Measurements from ENCODE around the gene AAGAB. TPM values are rescaled to one million over a fixed set of nuclear protein-coding genes. Genes with fewer than 3 reads are reported as not detected.

AAGAB gene
- total and polyA plus RNA-seq, 3 donors from 2014 or later: 36.4 to 40.4 (median 36.6) TPM

DNA sequence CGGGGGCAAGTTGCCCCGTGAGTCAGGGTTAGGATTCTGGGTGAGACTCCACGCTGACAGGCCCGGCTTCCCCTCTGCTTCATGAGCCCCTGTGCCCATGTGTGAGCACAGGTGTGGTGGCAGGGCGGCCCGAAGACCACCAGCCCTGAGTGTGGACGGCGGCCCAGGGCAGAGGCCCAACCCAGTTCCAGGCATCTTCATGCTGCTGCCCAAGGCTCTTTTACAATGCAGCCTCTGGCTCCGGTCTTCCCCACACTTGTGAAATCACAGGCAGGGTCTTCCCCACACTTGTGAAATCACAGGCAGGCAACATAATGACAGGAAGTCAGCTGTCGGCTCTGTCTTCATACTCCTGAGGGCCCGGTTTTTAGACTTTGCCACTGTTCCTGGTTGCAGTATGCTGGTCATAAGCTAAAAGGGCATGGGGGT, 78.8 kb downstream of the AAGAB start:
- DNase-seq: peak; percentile 37
- Histone ChIP-seq H3K9me3 (no peaks in the 10 kb centered on the region), H3K27ac (no peak overlapping the region), H3K27me3 (no peaks in the 10 kb centered on the region), H3K4me1 (no peaks in the 10 kb centered on the region), H3K36me3 (ENCODE audit: low read depth, missing control alignments) (no peaks in the 10 kb centered on the region), H3K4me3 (no peak overlapping the region)
- WGBS, 2 donors: 92% methylated on average over 3 to 11 of the region's 11 CpGs
- TF ChIP-seq, protein P1, sequence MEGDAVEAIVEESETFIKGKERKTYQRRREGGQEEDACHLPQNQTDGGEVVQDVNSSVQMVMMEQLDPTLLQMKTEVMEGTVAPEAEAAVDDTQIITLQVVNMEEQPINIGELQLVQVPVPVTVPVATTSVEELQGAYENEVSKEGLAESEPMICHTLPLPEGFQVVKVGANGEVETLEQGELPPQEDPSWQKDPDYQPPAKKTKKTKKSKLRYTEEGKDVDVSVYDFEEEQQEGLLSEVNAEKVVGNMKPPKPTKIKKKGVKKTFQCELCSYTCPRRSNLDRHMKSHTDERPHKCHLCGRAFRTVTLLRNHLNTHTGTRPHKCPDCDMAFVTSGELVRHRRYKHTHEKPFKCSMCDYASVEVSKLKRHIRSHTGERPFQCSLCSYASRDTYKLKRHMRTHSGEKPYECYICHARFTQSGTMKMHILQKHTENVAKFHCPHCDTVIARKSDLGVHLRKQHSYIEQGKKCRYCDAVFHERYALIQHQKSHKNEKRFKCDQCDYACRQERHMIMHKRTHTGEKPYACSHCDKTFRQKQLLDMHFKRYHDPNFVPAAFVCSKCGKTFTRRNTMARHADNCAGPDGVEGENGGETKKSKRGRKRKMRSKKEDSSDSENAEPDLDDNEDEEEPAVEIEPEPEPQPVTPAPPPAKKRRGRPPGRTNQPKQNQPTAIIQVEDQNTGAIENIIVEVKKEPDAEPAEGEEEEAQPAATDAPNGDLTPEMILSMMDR (IDR thresholded peaks at IDR 0.05): no peak
- no peak for TF ChIP-seq POLR2A (IDR thresholded peaks at IDR 0.05)
- intact Hi-C loops (cut with DNase I; ENCODE audit: low total_unique reads): no loop called here

DNA sequence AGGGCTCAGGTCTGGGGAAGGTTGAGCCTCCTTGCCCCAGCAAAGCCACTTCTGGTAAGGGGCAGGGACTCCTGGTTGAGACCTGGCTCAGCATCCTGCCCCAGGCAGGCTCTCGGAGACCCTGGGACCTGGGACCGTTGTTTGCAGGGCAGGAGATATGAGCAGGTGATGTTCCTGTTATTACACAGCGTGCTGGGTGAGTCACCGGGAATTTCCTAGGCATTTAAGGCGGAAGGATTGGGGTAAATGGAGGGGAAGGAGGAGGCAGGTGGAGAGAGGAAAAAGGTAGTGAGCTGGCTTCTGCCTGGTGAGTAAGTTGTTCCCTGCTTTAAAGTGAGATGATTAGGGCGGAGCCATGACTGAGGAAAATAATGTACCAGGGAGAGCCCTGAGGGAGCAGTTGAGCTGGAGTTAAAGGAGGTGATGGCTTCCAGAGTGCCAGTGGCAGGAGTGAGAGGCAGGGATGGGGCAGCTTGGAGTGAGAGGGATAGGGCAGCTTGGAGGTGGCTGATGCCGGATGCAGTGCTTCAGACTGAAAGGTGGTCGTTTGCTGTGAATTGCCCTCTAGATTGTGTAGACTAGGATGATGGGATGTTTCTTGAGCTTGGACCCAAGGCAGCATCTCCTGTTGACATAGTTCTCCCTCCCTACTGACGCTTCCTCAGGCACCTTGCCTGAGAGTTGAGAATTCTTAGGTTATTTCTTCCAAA, 79.4 kb downstream of the AAGAB start:
- no peaks in the 10 kb centered on the region for H3K27me3 ChIP-seq
- DNase-seq: no peak

DNA sequence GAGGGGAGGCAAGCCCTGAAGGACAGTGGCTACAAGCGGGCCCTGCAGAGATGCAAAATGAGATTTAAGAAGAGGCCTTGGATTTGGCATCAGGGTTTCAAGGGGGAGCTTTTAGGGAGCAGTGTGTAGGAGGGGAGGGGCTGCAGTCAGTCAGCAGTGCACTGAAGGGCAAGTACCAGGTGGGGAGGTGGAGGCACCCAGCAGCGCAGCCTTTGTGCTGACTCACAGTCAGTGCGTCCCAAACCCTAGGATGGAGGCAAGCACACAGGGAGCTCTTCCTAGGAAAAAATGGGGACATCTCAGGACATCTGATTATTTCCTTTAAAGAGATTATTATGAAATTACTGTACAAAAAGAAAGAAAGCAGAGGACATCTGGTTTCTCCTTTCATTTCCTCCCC, 80.0 kb downstream of the AAGAB start:
- intact Hi-C loops (cut with DNase I; ENCODE audit: low total_unique reads): no loop called here
- no peaks in the 10 kb centered on the region for H3K4me1 ChIP-seq

More for the DNA sequence above, 79.4 kb downstream of the AAGAB start:
- Histone ChIP-seq H3K36me3 (ENCODE audit: low read depth, missing control alignments) (no peaks in the 10 kb centered on the region), H3K4me3 (no peak overlapping the region), H3K27ac (no peak overlapping the region), H3K4me1 (no peaks in the 10 kb centered on the region), H3K9me3 (no peaks in the 10 kb centered on the region)
- intact Hi-C loops (cut with DNase I; ENCODE audit: low total_unique reads): no loop called here
- no peak for TF ChIP-seq POLR2A (IDR thresholded peaks at IDR 0.05)
- TF ChIP-seq, protein P1 (IDR thresholded peaks at IDR 0.05): no peak
- WGBS, 2 donors: 90 to 92% methylated on average over 9 of the region's 9 CpGs

DNA sequence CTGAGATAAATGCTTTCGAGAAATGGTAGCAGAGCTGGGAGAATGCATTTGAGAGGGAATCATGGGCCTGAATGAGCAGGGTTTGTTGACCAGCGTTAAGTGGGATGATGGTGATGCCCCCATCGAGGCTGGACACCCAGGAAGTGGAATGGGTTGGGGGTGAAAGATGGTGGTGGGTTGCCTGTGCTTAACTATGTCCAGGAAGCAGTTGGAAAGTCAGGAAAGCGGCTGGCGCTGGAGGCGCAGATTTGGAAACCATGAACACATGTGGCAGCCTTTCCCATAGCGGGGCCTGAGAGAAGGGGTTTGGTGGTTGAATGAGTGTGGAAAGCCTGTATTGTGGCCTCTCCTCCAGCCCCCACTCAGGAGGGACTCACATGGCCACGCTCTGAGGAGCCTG, 80.7 kb downstream of the AAGAB start:
- Histone ChIP-seq H3K36me3 (ENCODE audit: low read depth, missing control alignments) (no peaks in the 10 kb centered on the region), H3K27ac (no peak overlapping the region), H3K9me3 (no peaks in the 10 kb centered on the region), H3K4me1 (no peaks in the 10 kb centered on the region), H3K27me3 (no peaks in the 10 kb centered on the region), H3K4me3 (no peak overlapping the region)
- no peak for DNase-seq
- TF ChIP-seq POLR2A (IDR thresholded peaks at IDR 0.05): no peak
- TF ChIP-seq, protein P1 (IDR thresholded peaks at IDR 0.05): no peak
- WGBS, 2 donors: 95% methylated on average over 8 of the region's 8 CpGs
- intact Hi-C loops (cut with DNase I; ENCODE audit: low total_unique reads): no loop called here

More for the DNA sequence above, 80.0 kb downstream of the AAGAB start:
- DNase-seq: no peak
- no peaks in the 10 kb centered on the region for H3K36me3 ChIP-seq (ENCODE audit: low read depth, missing control alignments)
- no peak overlapping the region for H3K27ac ChIP-seq
- H3K27me3 ChIP-seq: no peaks in the 10 kb centered on the region
- WGBS, 2 donors: 91 to 100% methylated on average over 3 of the region's 3 CpGs
- no peaks in the 10 kb centered on the region for H3K9me3 ChIP-seq
- no peak overlapping the region for H3K4me3 ChIP-seq
- TF ChIP-seq, protein P1 (IDR thresholded peaks at IDR 0.05): no peak
- TF ChIP-seq POLR2A (IDR thresholded peaks at IDR 0.05): no peak

DNA sequence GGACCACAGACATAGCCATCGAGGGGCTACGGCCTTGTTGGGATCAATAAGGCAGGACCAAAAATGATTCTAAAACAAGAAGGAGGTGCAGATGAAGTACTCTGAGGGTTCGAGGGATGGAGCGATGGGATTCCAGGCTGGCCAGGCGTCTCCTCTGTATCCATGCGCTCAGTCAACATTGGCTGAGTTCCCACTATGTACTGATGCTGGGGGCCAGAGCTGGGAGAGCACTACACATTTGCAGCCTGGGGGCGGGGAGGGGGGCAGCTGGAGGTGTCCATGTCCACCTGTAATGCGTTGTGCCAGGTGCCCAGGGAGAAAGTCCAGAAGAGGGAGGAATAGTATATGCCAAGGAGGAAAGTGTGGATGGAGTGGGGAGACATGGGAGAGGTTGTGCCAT, 81.5 kb downstream of the AAGAB start:
- intact Hi-C loops (cut with DNase I; ENCODE audit: low total_unique reads): no loop called here
- H3K36me3 ChIP-seq (ENCODE audit: low read depth, missing control alignments): no peaks in the 10 kb centered on the region
- WGBS, 2 donors: 95 to 99% methylated on average over 8 of the region's 8 CpGs
- H3K4me1 ChIP-seq: no peaks in the 10 kb centered on the region
- no peaks in the 10 kb centered on the region for H3K9me3 ChIP-seq
- TF ChIP-seq, protein P1 (IDR thresholded peaks at IDR 0.05): no peak
- no peak for TF ChIP-seq POLR2A (IDR thresholded peaks at IDR 0.05)
- DNase-seq: no peak
- no peak overlapping the region for H3K27ac ChIP-seq
- no peak overlapping the region for H3K4me3 ChIP-seq
- H3K27me3 ChIP-seq: no peaks in the 10 kb centered on the region

Measured in testis (tissue), 3 donors.